HFFc6 (cell line): ENCODE results near the gene MANF. TPM values are rescaled to one million over a fixed set of nuclear protein-coding genes. Genes with fewer than 3 reads are reported as not detected.

Source experiments
- DNase-seq: peaks from one replicate; pipeline ENCODE4 v3.0.0-alpha.2; 2018
- H3K27ac Mint-ChIP-seq: 2 replicates; pipeline ENCODE4 v1.8.0; 2020; ENCODE audit warnings: mild to moderate bottlenecking, mixed read lengths
- H3K27me3 Mint-ChIP-seq: 2 replicates; pipeline ENCODE4 v1.8.0; 2021; ENCODE audit warnings: mild to moderate bottlenecking, moderate library complexity, mixed read lengths; ENCODE audit not compliant: insufficient read depth
- H3K36me3 Mint-ChIP-seq: 2 replicates; pipeline ENCODE4 v1.8.0; 2021; ENCODE audit warnings: low read depth, mixed read lengths
- H3K4me1 Mint-ChIP-seq: 2 replicates; pipeline ENCODE4 v1.8.0; 2020; ENCODE audit warnings: low read depth, mixed read lengths
- H3K4me3 Mint-ChIP-seq: 2 replicates; pipeline ENCODE4 v1.8.0; 2020; ENCODE audit warnings: mild to moderate bottlenecking, moderate library complexity, mixed read lengths
- H3K9me3 Mint-ChIP-seq: 2 replicates; pipeline ENCODE4 v1.8.0; 2020; ENCODE audit warnings: mild to moderate bottlenecking, mixed read lengths
- total RNA-seq, 6 experiments: library from RNA; stranded (reverse); fragmentation: NEBNext Ultra II Directional; extraction: Animal tissue kit (Norgen Biotek cat#: 25700); gene quantifications; 2 replicates in 1 of 6; 3 replicates in 5 of 6; pipeline ENCODE4 v1.2.3, GENCODE V29; 2021
- TF ChIP-seq, protein P1 (sequence below): fragments of 200-600 bp; sonication (generic); IDR thresholded peaks from 2 replicates; pipeline ENCODE4 v1.5.0; 2021; ENCODE audit warnings: antibody characterized with exemption, mild to moderate bottlenecking

MANF gene
- total RNA-seq, 6 experiments from 2014 or later = 157 to 196 (median 179) TPM

DNA sequence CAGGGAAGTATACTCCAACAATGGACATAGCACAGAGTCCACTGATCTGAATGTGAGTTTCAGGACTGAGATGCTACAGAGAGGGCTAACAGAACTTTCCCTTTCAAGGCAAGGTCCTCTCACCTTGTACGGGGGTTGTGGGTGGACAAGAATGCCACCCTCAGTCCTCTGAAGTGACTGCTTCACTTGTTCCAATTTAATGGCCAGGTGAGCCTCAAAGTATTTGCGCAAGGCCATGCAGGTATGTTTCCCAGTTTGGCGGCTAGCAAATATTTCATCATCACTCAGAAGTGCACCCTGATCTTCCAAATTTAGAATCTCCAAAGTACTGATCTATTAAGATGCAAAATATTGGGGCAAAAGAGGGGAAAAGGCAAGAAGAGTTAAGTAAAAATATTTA lies 44.0 kb downstream of the MANF start:
- H3K4me3 Mint-ChIP-seq = no peak overlapping the region
- TF ChIP-seq, protein P1, sequence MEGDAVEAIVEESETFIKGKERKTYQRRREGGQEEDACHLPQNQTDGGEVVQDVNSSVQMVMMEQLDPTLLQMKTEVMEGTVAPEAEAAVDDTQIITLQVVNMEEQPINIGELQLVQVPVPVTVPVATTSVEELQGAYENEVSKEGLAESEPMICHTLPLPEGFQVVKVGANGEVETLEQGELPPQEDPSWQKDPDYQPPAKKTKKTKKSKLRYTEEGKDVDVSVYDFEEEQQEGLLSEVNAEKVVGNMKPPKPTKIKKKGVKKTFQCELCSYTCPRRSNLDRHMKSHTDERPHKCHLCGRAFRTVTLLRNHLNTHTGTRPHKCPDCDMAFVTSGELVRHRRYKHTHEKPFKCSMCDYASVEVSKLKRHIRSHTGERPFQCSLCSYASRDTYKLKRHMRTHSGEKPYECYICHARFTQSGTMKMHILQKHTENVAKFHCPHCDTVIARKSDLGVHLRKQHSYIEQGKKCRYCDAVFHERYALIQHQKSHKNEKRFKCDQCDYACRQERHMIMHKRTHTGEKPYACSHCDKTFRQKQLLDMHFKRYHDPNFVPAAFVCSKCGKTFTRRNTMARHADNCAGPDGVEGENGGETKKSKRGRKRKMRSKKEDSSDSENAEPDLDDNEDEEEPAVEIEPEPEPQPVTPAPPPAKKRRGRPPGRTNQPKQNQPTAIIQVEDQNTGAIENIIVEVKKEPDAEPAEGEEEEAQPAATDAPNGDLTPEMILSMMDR = no peak
- no peaks in the 10 kb centered on the region for H3K9me3 Mint-ChIP-seq
- no peaks in the 10 kb centered on the region for H3K4me1 Mint-ChIP-seq
- DNase-seq = no peak
- peaks cover 15% of the 10 kb centered on the region; the same call in 1 of the 2 replicates for H3K36me3 Mint-ChIP-seq
- no peak overlapping the region for H3K27ac Mint-ChIP-seq
- H3K27me3 Mint-ChIP-seq = no peaks in the 10 kb centered on the region

DNA sequence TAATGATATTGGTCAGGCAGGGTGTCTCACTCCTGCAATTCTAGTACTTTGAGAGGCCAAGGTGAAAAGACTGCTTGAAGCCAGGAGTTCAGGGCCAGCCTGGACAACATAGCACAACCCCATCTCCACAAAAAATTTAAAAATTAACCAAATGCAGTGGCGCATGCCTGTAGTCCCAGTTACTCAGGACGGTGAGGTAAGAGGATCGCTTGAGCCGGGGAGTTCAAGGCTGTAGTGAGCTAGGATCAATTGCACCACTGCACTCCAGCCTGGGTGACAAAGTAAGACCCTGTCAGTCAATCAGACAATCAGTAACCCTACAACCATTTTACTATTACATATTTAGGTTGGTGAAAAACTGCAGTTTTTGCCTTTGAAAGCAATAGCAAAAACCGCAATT lies 49.0 kb downstream of the MANF start:
- no peaks in the 10 kb centered on the region for H3K9me3 Mint-ChIP-seq
- H3K4me3 Mint-ChIP-seq = no peak overlapping the region
- H3K27ac Mint-ChIP-seq = no peak overlapping the region
- no peaks in the 10 kb centered on the region for H3K27me3 Mint-ChIP-seq
- peaks cover 8% of the 10 kb centered on the region; the same call in 1 of the 2 replicates for H3K4me1 Mint-ChIP-seq
- DNase-seq = no peak
- TF ChIP-seq, protein P1 = no peak
- H3K36me3 Mint-ChIP-seq = 0 out of 2 replicates have a peak, but pooled peaks cover 7% of the 10 kb centered on the region

DNA sequence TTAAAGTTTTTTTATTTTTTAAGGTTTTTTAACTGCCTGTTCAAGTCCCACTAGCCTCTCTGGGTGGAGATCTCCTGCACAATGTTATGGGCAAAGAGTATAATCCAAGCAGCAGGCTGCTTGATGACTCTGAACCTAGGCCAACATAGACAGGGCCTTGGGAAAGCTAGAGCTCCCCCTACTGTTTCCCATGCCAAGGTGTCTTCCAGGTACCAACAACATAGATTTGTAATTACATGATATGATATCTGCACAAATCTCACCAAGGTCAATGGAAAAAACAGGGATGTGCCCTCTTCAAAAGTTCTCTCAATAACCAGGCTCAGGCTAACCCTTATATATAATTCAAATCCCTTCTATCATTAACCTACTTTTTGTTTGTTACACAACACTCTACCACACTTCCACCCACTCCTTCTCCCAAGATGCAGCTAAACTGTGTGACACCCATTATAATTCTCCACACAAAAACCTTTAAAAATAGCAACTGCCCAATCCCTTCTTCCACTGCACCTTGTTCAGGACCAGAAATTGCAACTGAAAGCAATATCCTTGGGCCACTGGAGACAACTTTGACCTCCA lies 49.7 kb downstream of the MANF start:
- Mint-ChIP-seq H3K36me3 (0 out of 2 replicates have a peak, but pooled peaks cover 7% of the 10 kb centered on the region), H3K4me3 (no peak overlapping the region), H3K4me1 (peaks cover 8% of the 10 kb centered on the region; the same call in 1 of the 2 replicates), H3K27ac (no peak overlapping the region), H3K9me3 (no peaks in the 10 kb centered on the region), H3K27me3 (no peaks in the 10 kb centered on the region)
- TF ChIP-seq, protein P1 = peak; percentile 83
- DNase-seq = peak; percentile 36

DNA sequence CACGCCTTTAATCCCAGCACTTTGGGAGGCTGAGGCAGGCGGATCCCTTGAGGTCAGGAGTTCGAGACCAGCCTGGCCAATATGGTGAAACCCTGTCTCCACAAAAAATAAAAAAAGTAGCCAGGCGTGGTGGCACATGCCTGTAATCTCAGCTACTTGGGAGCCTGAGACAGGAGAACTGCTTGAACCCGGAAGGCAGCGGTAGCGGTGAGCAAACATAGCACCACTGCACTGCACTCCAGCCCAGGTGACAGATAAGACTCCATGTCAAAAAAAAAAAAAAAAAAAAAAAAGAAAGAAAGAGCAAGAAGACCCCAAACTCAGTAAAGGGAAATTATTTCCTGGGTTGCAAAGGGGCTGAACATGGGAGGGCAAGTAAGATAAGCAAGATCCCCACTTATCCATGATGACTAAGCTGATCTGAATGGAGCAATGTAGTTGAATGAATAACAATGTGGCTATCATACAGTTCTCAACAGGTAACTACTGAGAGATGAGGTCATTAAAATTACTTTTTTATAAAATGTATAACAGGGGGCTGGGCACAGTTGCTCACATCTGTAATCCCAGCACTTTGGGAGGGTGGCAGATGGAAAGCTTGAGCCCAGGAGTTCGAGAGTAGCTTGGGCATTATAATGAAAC lies 52.0 kb downstream of the MANF start:
- TF ChIP-seq, protein P1 = no peak
- H3K9me3 Mint-ChIP-seq = no peaks in the 10 kb centered on the region
- no peak for DNase-seq

More for the DNA sequence above, 52.0 kb downstream of the MANF start:
- H3K36me3 Mint-ChIP-seq = peaks cover 21% of the 10 kb centered on the region; the same call in 1 of the 2 replicates
- H3K27ac Mint-ChIP-seq = no peak overlapping the region
- peaks cover 8% of the 10 kb centered on the region; the same call in 1 of the 2 replicates for H3K4me1 Mint-ChIP-seq
- no peaks in the 10 kb centered on the region for H3K27me3 Mint-ChIP-seq
- H3K4me3 Mint-ChIP-seq = no peak overlapping the region

Other genes starting within 250 kb of the MANF start
- 10 to 100 TPM; 25.8 to 30.6 (median 29.2) TPM for gene RBM15B, start 6.0 kb downstream of the MANF start, total RNA-seq
- 10 to 100 TPM; 15.3 to 20.4 (median 18.9) TPM for gene DCAF1, start 114.7 kb downstream of the MANF start, total RNA-seq
- gene RAD54L2, start 153.4 kb downstream of the MANF start, total RNA-seq = 10 to 100 TPM; 18.6 to 21.3 (median 19.5) TPM